Esophagus squamous epithelium (tissue), 4 donors: ENCODE data around the gene UGT2B7.

Experiments used
- CTCF ChIP-seq, 6 experiments: fragments of 450-650 bp in 4 of 6; fragments of 200-600 bp in 2 of 6; sonication (generic) in 2 of 6; IDR thresholded peaks; one replicate each; pipeline ENCODE4 v1.5.1; 2016 to 2019; ENCODE audit warnings: antibody characterized with exemption in 6 of 6, mild to moderate bottlenecking in 4 of 6, moderate library complexity in 4 of 6
- POLR2A ChIP-seq, 4 donors: fragments of 450-650 bp; IDR thresholded peaks; one replicate each; pipeline ENCODE4 v1.6.1; 2017; ENCODE audit warnings: antibody characterized with exemption in 4 of 4, mild to moderate bottlenecking in 4 of 4, moderate library complexity in 3 of 4

GRCh38 chr4:69092980-69093568, 3.2 kb upstream of the UGT2B7 start:
- TF ChIP-seq CTCF (IDR thresholded peaks at IDR 0.05) (no peak), POLR2A (IDR thresholded peaks at IDR 0.05) (no peak)
